MM.1S (cell line): ENCODE results near the gene DPAGT1.

Experiments
- EZH2 ChIP-seq: fragments of 300-600 bp; sonication (generic); optimal IDR thresholded peaks from 2 replicates; pipeline ENCODE3; 2017; ENCODE audit warnings: low read depth, mild to moderate bottlenecking, antibody characterized with exemption, low read length, mixed read lengths
- TF ChIP-seq, protein P1 (sequence below): fragments of 300-600 bp; sonication (generic); IDR thresholded peaks from 2 replicates; pipeline ENCODE4 v1.5.1; 2016; ENCODE audit warnings: antibody characterized with exemption, low read length, mixed read lengths

GRCh38 chr11:119111361-119111925 lies 9.8 kb upstream of the DPAGT1 start:
- TF ChIP-seq, protein P1, sequence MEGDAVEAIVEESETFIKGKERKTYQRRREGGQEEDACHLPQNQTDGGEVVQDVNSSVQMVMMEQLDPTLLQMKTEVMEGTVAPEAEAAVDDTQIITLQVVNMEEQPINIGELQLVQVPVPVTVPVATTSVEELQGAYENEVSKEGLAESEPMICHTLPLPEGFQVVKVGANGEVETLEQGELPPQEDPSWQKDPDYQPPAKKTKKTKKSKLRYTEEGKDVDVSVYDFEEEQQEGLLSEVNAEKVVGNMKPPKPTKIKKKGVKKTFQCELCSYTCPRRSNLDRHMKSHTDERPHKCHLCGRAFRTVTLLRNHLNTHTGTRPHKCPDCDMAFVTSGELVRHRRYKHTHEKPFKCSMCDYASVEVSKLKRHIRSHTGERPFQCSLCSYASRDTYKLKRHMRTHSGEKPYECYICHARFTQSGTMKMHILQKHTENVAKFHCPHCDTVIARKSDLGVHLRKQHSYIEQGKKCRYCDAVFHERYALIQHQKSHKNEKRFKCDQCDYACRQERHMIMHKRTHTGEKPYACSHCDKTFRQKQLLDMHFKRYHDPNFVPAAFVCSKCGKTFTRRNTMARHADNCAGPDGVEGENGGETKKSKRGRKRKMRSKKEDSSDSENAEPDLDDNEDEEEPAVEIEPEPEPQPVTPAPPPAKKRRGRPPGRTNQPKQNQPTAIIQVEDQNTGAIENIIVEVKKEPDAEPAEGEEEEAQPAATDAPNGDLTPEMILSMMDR = no peak
- TF ChIP-seq EZH2 = no peak
